ENCODE data around the gene PPIA. TPM values are rescaled to one million over a fixed set of nuclear protein-coding genes. Genes with fewer than 3 reads are reported as not detected.

The PPIA gene
- total and polyA plus RNA-seq, 2 donors (not counting 1 experiment from before 2014, with no cell fraction given) = 807 to 1,498 TPM

DNA sequence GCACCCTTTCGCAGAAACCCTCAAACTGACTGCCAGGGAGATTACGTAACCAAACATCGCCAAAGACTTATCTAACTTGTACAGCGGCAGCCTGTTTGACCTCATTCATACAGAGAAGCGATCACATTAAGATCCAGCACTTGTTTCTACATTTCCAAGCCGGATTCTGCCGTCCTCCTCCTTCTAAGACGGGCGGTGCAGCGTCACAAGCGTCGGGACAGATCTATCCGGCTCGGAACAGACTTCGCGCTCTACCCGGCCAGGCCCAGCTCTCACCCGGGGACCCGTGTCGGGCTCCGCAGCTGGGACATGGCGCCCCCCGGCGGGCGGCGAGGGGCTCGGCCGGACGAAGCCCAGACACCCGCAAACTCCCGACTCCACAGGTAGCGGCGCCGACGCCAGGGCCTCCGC, 51.0 kb downstream of the PPIA start:
- peak overlapping the region; percentile 100 for H3K27ac Mint-ChIP-seq
- TF ChIP-seq, protein P1, sequence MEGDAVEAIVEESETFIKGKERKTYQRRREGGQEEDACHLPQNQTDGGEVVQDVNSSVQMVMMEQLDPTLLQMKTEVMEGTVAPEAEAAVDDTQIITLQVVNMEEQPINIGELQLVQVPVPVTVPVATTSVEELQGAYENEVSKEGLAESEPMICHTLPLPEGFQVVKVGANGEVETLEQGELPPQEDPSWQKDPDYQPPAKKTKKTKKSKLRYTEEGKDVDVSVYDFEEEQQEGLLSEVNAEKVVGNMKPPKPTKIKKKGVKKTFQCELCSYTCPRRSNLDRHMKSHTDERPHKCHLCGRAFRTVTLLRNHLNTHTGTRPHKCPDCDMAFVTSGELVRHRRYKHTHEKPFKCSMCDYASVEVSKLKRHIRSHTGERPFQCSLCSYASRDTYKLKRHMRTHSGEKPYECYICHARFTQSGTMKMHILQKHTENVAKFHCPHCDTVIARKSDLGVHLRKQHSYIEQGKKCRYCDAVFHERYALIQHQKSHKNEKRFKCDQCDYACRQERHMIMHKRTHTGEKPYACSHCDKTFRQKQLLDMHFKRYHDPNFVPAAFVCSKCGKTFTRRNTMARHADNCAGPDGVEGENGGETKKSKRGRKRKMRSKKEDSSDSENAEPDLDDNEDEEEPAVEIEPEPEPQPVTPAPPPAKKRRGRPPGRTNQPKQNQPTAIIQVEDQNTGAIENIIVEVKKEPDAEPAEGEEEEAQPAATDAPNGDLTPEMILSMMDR (IDR thresholded peaks at IDR 0.05) = peak; percentile 89
- TF ChIP-seq EZH2 (IDR thresholded peaks at IDR 0.05; ENCODE audit: borderline replicate concordance, insufficient read depth, low read depth, low read length, poor library complexity, severe bottlenecking) = no peak
- no peaks in the 10 kb centered on the region for H3K27me3 Mint-ChIP-seq
- under 1% methylated on average over 36 of the region's 36 CpGs for WGBS (ENCODE audit: insufficient coverage)
- Histone ChIP-seq H4K20me1 (ENCODE audit: control insufficient read depth, insufficient read depth, low read length, poor library complexity, severe bottlenecking) (peaks cover 18% of the 10 kb centered on the region), H3K36me3 (replicated peaks in 1 of 2; ENCODE audit: control extremely low read depth in 1 of 2, control insufficient read depth in 1 of 2, extremely low read depth in 1 of 2, insufficient read depth in 2 of 2, low read length in 1 of 2) (peaks cover 0 to 2% of the 10 kb centered on the region in 2 experiments), H3K4me1 (ENCODE audit: control insufficient read depth in 2 of 2, insufficient read depth in 2 of 2, low read length in 2 of 2) (peaks cover 16 to 24% of the 10 kb centered on the region in 2 donors), H3K9ac (ENCODE audit: low read length) (peak overlapping the region; percentile 73), H3K27me3 (replicated peaks in 1 of 4; ENCODE audit: control extremely low read depth in 1 of 4, control insufficient read depth in 3 of 4, insufficient read depth in 4 of 4, low read length in 3 of 4) (no peaks in the 10 kb centered on the region), H3K4me2 (replicated peaks; ENCODE audit: low read depth, low read length, poor library complexity, severe bottlenecking) (peak overlapping the region; percentile 69), H3K4me3 (ENCODE audit: control extremely low read depth in 1 of 5, extremely low read depth in 1 of 5, insufficient read depth in 1 of 5, low read depth in 2 of 5, low read length in 4 of 5) (peak overlapping the region; percentile 67 to 97 (median 76)), H2AFZ (ENCODE audit: insufficient read depth, low read depth, low read length, poor library complexity, severe bottlenecking) (peak overlapping the region; percentile 70), H3K27ac (ENCODE audit: low read length in 2 of 2) (peak overlapping the region; percentile 94), H3K9me3 (ENCODE audit: control extremely low read depth in 1 of 3, control insufficient read depth in 2 of 3, insufficient read depth in 1 of 3, low read length in 2 of 3) (no peaks in the 10 kb centered on the region), H3K79me2 (ENCODE audit: control insufficient read depth, insufficient read depth, low read length) (peaks cover 38% of the 10 kb centered on the region)
- H3K4me3 Mint-ChIP-seq = peak overlapping the region; percentile 99
- peaks cover 31% of the 10 kb centered on the region for H3K4me1 Mint-ChIP-seq
- H3K9me3 Mint-ChIP-seq (ENCODE audit: insufficient read depth) = no peaks in the 10 kb centered on the region
- peak; percentile 96 for DNase-seq
- CTCF ChIA-PET = interaction anchor here (0.7 to 7.0 kb wide), 28 partner anchors 9 to 290 kb away, joined by 3 to 54 read pairs (median 6); partner anchors contain the start of genes DDX56, OGDH, PPIA and TMED4
- POLR2A ChIA-PET = interaction anchor here (0.6 to 2.4 kb wide), 17 partner anchors 13 to 779 kb away, joined by 3 to 11 read pairs (median 6); partner anchors contain the start of genes DDX56, OGDH, PPIA and PURB
- peak; percentile 64 for ATAC-seq (ENCODE audit: low read depth)
- intact Hi-C loops (cut with micrococcal nuclease) = loop anchor here (1.0 to 5.0 kb wide), 5 partner anchors 140 to 605 kb away; partner anchors contain the start of gene CCM2

All from B cell (primary cell).